ENCODE measurements around the gene SLC25A53. TPM values are rescaled to one million over a fixed set of nuclear protein-coding genes. Genes with fewer than 3 reads are reported as not detected.
"Not testable (repeated sequence)": the region's sequence is repeated elsewhere in the genome, so short reads cannot be mapped to it uniquely, and the experiment has no call there.

The SLC25A53 gene
- total and polyA plus RNA-seq, 2 donors, result 3.0 to 6.1 TPM

GRCh38 chrX:104085919-104086318, 70.9 kb downstream of the SLC25A53 start:
- no peak for DNase-seq (ENCODE audit: low read depth in 6 of 9, low spot score in 9 of 9)
- Histone ChIP-seq H3K4me3 (ENCODE audit: low read length in 2 of 2) (no peak overlapping the region), H3K9me3 (ENCODE audit: control insufficient read depth in 2 of 2, insufficient read depth in 1 of 2, low read length in 1 of 2) (no peaks in the 10 kb centered on the region), H3K36me3 (ENCODE audit: control insufficient read depth in 2 of 2, insufficient read depth in 2 of 2, low read length in 1 of 2) (no peaks in the 10 kb centered on the region), H3K4me1 (ENCODE audit: control insufficient read depth in 2 of 2, insufficient read depth in 2 of 2, low read length in 2 of 2) (no peaks in the 10 kb centered on the region), H3K27ac (ENCODE audit: low read depth in 1 of 2, low read length in 1 of 2) (no peak overlapping the region), H3K27me3 (ENCODE audit: control insufficient read depth in 2 of 2, insufficient read depth in 1 of 2, low read length in 1 of 2) (no peaks in the 10 kb centered on the region)
- WGBS, result 90% methylated on average over 7 of the region's 7 CpGs

GRCh38 chrX:104085477-104085876, 71.3 kb downstream of the SLC25A53 start:
- H3K36me3 ChIP-seq (ENCODE audit: control insufficient read depth in 2 of 2, insufficient read depth in 2 of 2, low read length in 1 of 2), result no peaks in the 10 kb centered on the region
- H3K4me3 ChIP-seq (ENCODE audit: low read length in 2 of 2), result no peak overlapping the region
- DNase-seq (ENCODE audit: low read depth in 6 of 9, low spot score in 9 of 9), result no peak
- whole genome bisulfite sequencing, result 92% methylated on average over 7 of the region's 7 CpGs
- no peaks in the 10 kb centered on the region for H3K4me1 ChIP-seq (ENCODE audit: control insufficient read depth in 2 of 2, insufficient read depth in 2 of 2, low read length in 2 of 2)
- H3K9me3 ChIP-seq (ENCODE audit: control insufficient read depth in 2 of 2, insufficient read depth in 1 of 2, low read length in 1 of 2), result no peaks in the 10 kb centered on the region
- H3K27me3 ChIP-seq (ENCODE audit: control insufficient read depth in 2 of 2, insufficient read depth in 1 of 2, low read length in 1 of 2), result no peaks in the 10 kb centered on the region
- H3K27ac ChIP-seq (ENCODE audit: low read depth in 1 of 2, low read length in 1 of 2), result no peak overlapping the region

GRCh38 chrX:104084534-104085277, 72.1 kb downstream of the SLC25A53 start:
- Histone ChIP-seq H3K9me3 (ENCODE audit: control insufficient read depth in 2 of 2, insufficient read depth in 1 of 2, low read length in 1 of 2) (no peaks in the 10 kb centered on the region), H3K27ac (ENCODE audit: low read depth in 1 of 2, low read length in 1 of 2) (no peak overlapping the region), H3K4me1 (ENCODE audit: control insufficient read depth in 2 of 2, insufficient read depth in 2 of 2, low read length in 2 of 2) (no peaks in the 10 kb centered on the region), H3K4me3 (ENCODE audit: low read length in 2 of 2) (no peak overlapping the region), H3K27me3 (ENCODE audit: control insufficient read depth in 2 of 2, insufficient read depth in 1 of 2, low read length in 1 of 2) (no peaks in the 10 kb centered on the region), H3K36me3 (ENCODE audit: control insufficient read depth in 2 of 2, insufficient read depth in 2 of 2, low read length in 1 of 2) (no peaks in the 10 kb centered on the region)
- DNase-seq (ENCODE audit: low read depth in 6 of 9, low spot score in 9 of 9), result no peak
- 93% methylated on average over 5 of the region's 5 CpGs for WGBS

- no peaks in the 10 kb centered on the region for H3K9me3 ChIP-seq (ENCODE audit: control insufficient read depth in 2 of 2, insufficient read depth in 1 of 2, low read length in 1 of 2)
These were observed 72.7 kb downstream of the SLC25A53 start for GRCh38 chrX:104084063-104084462.

GRCh38 chrX:104077854-104078253, 79.0 kb downstream of the SLC25A53 start:
- not testable (repeated sequence) for H3K27me3 ChIP-seq (ENCODE audit: control insufficient read depth in 2 of 2, insufficient read depth in 1 of 2, low read length in 1 of 2); H3K4me3 ChIP-seq (ENCODE audit: low read length in 2 of 2); DNase-seq (ENCODE audit: low read depth in 6 of 9, low spot score in 9 of 9); H3K9me3 ChIP-seq (ENCODE audit: control insufficient read depth in 2 of 2, insufficient read depth in 1 of 2, low read length in 1 of 2); H3K27ac ChIP-seq (ENCODE audit: low read depth in 1 of 2, low read length in 1 of 2); H3K36me3 ChIP-seq (ENCODE audit: control insufficient read depth in 2 of 2, insufficient read depth in 2 of 2, low read length in 1 of 2); H3K4me1 ChIP-seq (ENCODE audit: control insufficient read depth in 2 of 2, insufficient read depth in 2 of 2, low read length in 2 of 2)
- no CpG with 5 or more reads among the region's 6 CpGs for WGBS

More at GRCh38 chrX:104084063-104084462, 72.7 kb downstream of the SLC25A53 start:
- H3K36me3 ChIP-seq (ENCODE audit: control insufficient read depth in 2 of 2, insufficient read depth in 2 of 2, low read length in 1 of 2), result no peaks in the 10 kb centered on the region
- no peak overlapping the region for H3K27ac ChIP-seq (ENCODE audit: low read depth in 1 of 2, low read length in 1 of 2)
- no peak overlapping the region for H3K4me3 ChIP-seq (ENCODE audit: low read length in 2 of 2)
- H3K27me3 ChIP-seq (ENCODE audit: control insufficient read depth in 2 of 2, insufficient read depth in 1 of 2, low read length in 1 of 2), result no peaks in the 10 kb centered on the region
- 88% methylated on average over 4 of the region's 4 CpGs for WGBS
- no peak for DNase-seq (ENCODE audit: low read depth in 6 of 9, low spot score in 9 of 9)
- H3K4me1 ChIP-seq (ENCODE audit: control insufficient read depth in 2 of 2, insufficient read depth in 2 of 2, low read length in 2 of 2), result no peaks in the 10 kb centered on the region

GRCh38 chrX:104075778-104076445, 80.9 kb downstream of the SLC25A53 start, which contains the start of gene TMSB15C:
TSS of gene TMSB15C (minus strand) at chrX:104076236.
- not testable (repeated sequence) for H3K4me1 ChIP-seq (ENCODE audit: control insufficient read depth in 2 of 2, insufficient read depth in 2 of 2, low read length in 2 of 2); H3K27me3 ChIP-seq (ENCODE audit: control insufficient read depth in 2 of 2, insufficient read depth in 1 of 2, low read length in 1 of 2); H3K4me3 ChIP-seq (ENCODE audit: low read length in 2 of 2); H3K27ac ChIP-seq (ENCODE audit: low read depth in 1 of 2, low read length in 1 of 2); H3K9me3 ChIP-seq (ENCODE audit: control insufficient read depth in 2 of 2, insufficient read depth in 1 of 2, low read length in 1 of 2); DNase-seq (ENCODE audit: low read depth in 6 of 9, low spot score in 9 of 9); H3K36me3 ChIP-seq (ENCODE audit: control insufficient read depth in 2 of 2, insufficient read depth in 2 of 2, low read length in 1 of 2)
- whole genome bisulfite sequencing, result no CpG with 5 or more reads among the region's 46 CpGs

GRCh38 chrX:104062636-104063035, 94.2 kb downstream of the SLC25A53 start:
- not testable (repeated sequence) for H3K36me3 ChIP-seq (ENCODE audit: control insufficient read depth in 2 of 2, insufficient read depth in 2 of 2, low read length in 1 of 2); H3K9me3 ChIP-seq (ENCODE audit: control insufficient read depth in 2 of 2, insufficient read depth in 1 of 2, low read length in 1 of 2); H3K27ac ChIP-seq (ENCODE audit: low read depth in 1 of 2, low read length in 1 of 2); H3K4me1 ChIP-seq (ENCODE audit: control insufficient read depth in 2 of 2, insufficient read depth in 2 of 2, low read length in 2 of 2); H3K4me3 ChIP-seq (ENCODE audit: low read length in 2 of 2); H3K27me3 ChIP-seq (ENCODE audit: control insufficient read depth in 2 of 2, insufficient read depth in 1 of 2, low read length in 1 of 2); DNase-seq (ENCODE audit: low read depth in 6 of 9, low spot score in 9 of 9)
- 97% methylated on average over 9 of the region's 18 CpGs for WGBS

GRCh38 chrX:104054956-104055355, 101.9 kb downstream of the SLC25A53 start:
- H3K4me3 ChIP-seq (ENCODE audit: low read length in 2 of 2); H3K4me1 ChIP-seq (ENCODE audit: control insufficient read depth in 2 of 2, insufficient read depth in 2 of 2, low read length in 2 of 2); H3K27ac ChIP-seq (ENCODE audit: low read depth in 1 of 2, low read length in 1 of 2); H3K9me3 ChIP-seq (ENCODE audit: control insufficient read depth in 2 of 2, insufficient read depth in 1 of 2, low read length in 1 of 2); DNase-seq (ENCODE audit: low read depth in 6 of 9, low spot score in 9 of 9); H3K36me3 ChIP-seq (ENCODE audit: control insufficient read depth in 2 of 2, insufficient read depth in 2 of 2, low read length in 1 of 2); H3K27me3 ChIP-seq (ENCODE audit: control insufficient read depth in 2 of 2, insufficient read depth in 1 of 2, low read length in 1 of 2): not testable (repeated sequence)
- no CpG with 5 or more reads among the region's 13 CpGs for WGBS
